GM18861 (cell line): ENCODE data around the gene C20orf141.
"Not testable (repeated sequence)": the region's sequence is repeated elsewhere in the genome, so short reads cannot be mapped to it uniquely, and the experiment has no call there.

Experiments used
- ATAC-seq: cut with Tn5 transposase; IDR thresholded peaks from one replicate; pipeline ENCODE4 v1.9.1; 2021; ENCODE audit not compliant: unreplicated experiment

C20orf141 gene

GRCh38 chr20:2799688-2800520 lies 14.9 kb upstream of the C20orf141 start:
- ATAC-seq: peak; percentile 16

GRCh38 chr20:2800521-2801285 lies 14.1 kb upstream of the C20orf141 start, which contains the start of gene CPXM1:
CPXM1 (minus strand) TSS chr20:2800627; CDS start chr20:2800572, 55 bp downstream.
- peak; percentile 51 for ATAC-seq

- no peak for ATAC-seq
Observed at GRCh38 chr20:2801286-2801728, 13.5 kb upstream of the C20orf141 start.

- no peak for ATAC-seq
Observed at GRCh38 chr20:2804041-2804828, 10.6 kb upstream of the C20orf141 start.

GRCh38 chr20:2804852-2805688 lies 9.7 kb upstream of the C20orf141 start:
- ATAC-seq: no peak

- no peak for ATAC-seq
Observed at GRCh38 chr20:2805689-2806350, 9.0 kb upstream of the C20orf141 start.

- no peak for ATAC-seq
Observed at GRCh38 chr20:2806351-2806701, 8.5 kb upstream of the C20orf141 start.

GRCh38 chr20:2807019-2807418 lies 7.8 kb upstream of the C20orf141 start:
- no peak for ATAC-seq

GRCh38 chr20:2807929-2808328 lies 6.9 kb upstream of the C20orf141 start:
- ATAC-seq: not testable (repeated sequence)

- no peak for ATAC-seq
Observed at GRCh38 chr20:2809690-2810089, 5.1 kb upstream of the C20orf141 start.

GRCh38 chr20:2812189-2812588 lies 2.6 kb upstream of the C20orf141 start:
- ATAC-seq: no peak

- ATAC-seq: no peak
Observed at GRCh38 chr20:2814076-2814475, 711 bp upstream of the C20orf141 start.

- no peak for ATAC-seq
Observed at GRCh38 chr20:2815242-2815900, 584 bp downstream of the C20orf141 start.

GRCh38 chr20:2816030-2816582 lies 1.3 kb downstream of the C20orf141 start, which contains the start of gene TMEM239:
TMEM239 (plus strand) TSS chr20:2816364; CDS start chr20:2816555, 191 bp downstream.
- no peak for ATAC-seq

- ATAC-seq: no peak
Observed at GRCh38 chr20:2816583-2817340, 2.0 kb downstream of the C20orf141 start.

- no peak for ATAC-seq
Observed at GRCh38 chr20:2817341-2817726, 2.5 kb downstream of the C20orf141 start.

GRCh38 chr20:2817891-2818595 lies 3.3 kb downstream of the C20orf141 start:
- no peak for ATAC-seq
